Measurements from ENCODE around the gene WBP2.
"Not testable (repeated sequence)": the region's sequence is repeated elsewhere in the genome, so short reads cannot be mapped to it uniquely, and the experiment has no call there.

Gene WBP2

GRCh38 chr17:75865404-75866188 lies 10.5 kb upstream of the WBP2 start:
- H3K27me3 ChIP-seq (ENCODE audit: insufficient read depth, low read length); H3K4me3 ChIP-seq (ENCODE audit: low read depth, low read length); H3K27ac ChIP-seq (ENCODE audit: low read depth, low read length); H2BK5ac ChIP-seq (ENCODE audit: low read depth, low read length, poor library complexity); H4K8ac ChIP-seq (ENCODE audit: low read depth, low read length); H3K36me3 ChIP-seq (ENCODE audit: control insufficient read depth in 1 of 2, insufficient read depth in 2 of 2, low read length in 2 of 2); H2AFZ ChIP-seq (ENCODE audit: insufficient read depth, low read length, poor library complexity); H3K79me2 ChIP-seq (ENCODE audit: control insufficient read depth, insufficient read depth, low read length, poor library complexity); H3K18ac ChIP-seq (ENCODE audit: low read length); H3K14ac ChIP-seq (ENCODE audit: low read length); H3K9ac ChIP-seq (ENCODE audit: low read length); H3K9me3 ChIP-seq (ENCODE audit: insufficient read depth, low read depth, low read length); H3K4me1 ChIP-seq (ENCODE audit: control insufficient read depth in 1 of 2, insufficient read depth in 2 of 2, low read length in 2 of 2); H3K4me2 ChIP-seq (ENCODE audit: low read length); H4K91ac ChIP-seq (ENCODE audit: low read depth, low read length); H2BK12ac ChIP-seq (ENCODE audit: low read length); H3K79me1 ChIP-seq (ENCODE audit: low read length); H3K4ac ChIP-seq (ENCODE audit: low read depth, low read length); DNase-seq; H3K23ac ChIP-seq (ENCODE audit: low read length); H2BK120ac ChIP-seq (ENCODE audit: insufficient read depth, low read length, poor library complexity): not testable (repeated sequence)
- Histone ChIP-seq H2AK5ac (ENCODE audit: low read length) (peak overlapping the region; percentile 32), H4K12ac (ENCODE audit: low read depth, low read length) (peak overlapping the region; percentile 78)
- WGBS (ENCODE audit: extremely low coverage, insufficient coverage, insufficient read length): no CpG with 5 or more reads among the region's 17 CpGs

DNA sequence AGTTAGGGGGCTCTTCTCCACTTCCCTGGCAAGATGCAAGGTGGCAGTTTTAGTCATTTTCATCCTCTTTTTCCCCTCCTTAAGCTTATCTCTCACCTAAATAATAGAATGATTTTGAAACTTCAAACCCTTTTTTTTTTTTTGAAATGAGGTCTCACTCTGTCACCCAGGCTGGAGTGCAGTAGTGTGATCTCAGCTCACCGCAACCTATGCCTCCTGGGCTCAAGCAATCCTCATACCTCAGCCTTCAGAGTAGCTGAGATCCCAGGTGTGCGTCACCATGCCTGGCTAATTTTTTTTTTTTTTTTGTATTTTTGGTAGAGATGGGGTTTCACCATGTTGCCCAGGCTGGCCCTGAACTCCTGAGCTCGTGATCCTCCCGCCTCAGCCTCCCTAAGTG lies 9.8 kb upstream of the WBP2 start:
- not testable (repeated sequence) for H4K8ac ChIP-seq (ENCODE audit: low read depth, low read length); H3K79me2 ChIP-seq (ENCODE audit: control insufficient read depth, insufficient read depth, low read length, poor library complexity); H3K18ac ChIP-seq (ENCODE audit: low read length); H3K27me3 ChIP-seq (ENCODE audit: insufficient read depth, low read length); H3K4me1 ChIP-seq (ENCODE audit: control insufficient read depth in 1 of 2, insufficient read depth in 2 of 2, low read length in 2 of 2); H3K23ac ChIP-seq (ENCODE audit: low read length); H2AFZ ChIP-seq (ENCODE audit: insufficient read depth, low read length, poor library complexity); H3K79me1 ChIP-seq (ENCODE audit: low read length); H3K4me3 ChIP-seq (ENCODE audit: low read depth, low read length); H2AK5ac ChIP-seq (ENCODE audit: low read length); H3K14ac ChIP-seq (ENCODE audit: low read length); H3K9ac ChIP-seq (ENCODE audit: low read length); H2BK5ac ChIP-seq (ENCODE audit: low read depth, low read length, poor library complexity); DNase-seq; H4K91ac ChIP-seq (ENCODE audit: low read depth, low read length); H2BK12ac ChIP-seq (ENCODE audit: low read length); H3K27ac ChIP-seq (ENCODE audit: low read depth, low read length); H2BK120ac ChIP-seq (ENCODE audit: insufficient read depth, low read length, poor library complexity); H3K9me3 ChIP-seq (ENCODE audit: insufficient read depth, low read depth, low read length); H3K4me2 ChIP-seq (ENCODE audit: low read length); H3K4ac ChIP-seq (ENCODE audit: low read depth, low read length); H4K12ac ChIP-seq (ENCODE audit: low read depth, low read length); H3K36me3 ChIP-seq (ENCODE audit: control insufficient read depth in 1 of 2, insufficient read depth in 2 of 2, low read length in 2 of 2)
- no CpG with 5 or more reads among the region's 4 CpGs for WGBS (ENCODE audit: extremely low coverage, insufficient coverage, insufficient read length)

- Histone ChIP-seq H3K4me3 (ENCODE audit: low read depth, low read length) (no peak overlapping the region), H2BK5ac (ENCODE audit: low read depth, low read length, poor library complexity) (no peak overlapping the region), H2AFZ (ENCODE audit: insufficient read depth, low read length, poor library complexity) (no peak overlapping the region), H4K91ac (ENCODE audit: low read depth, low read length) (no peak overlapping the region), H3K9ac (ENCODE audit: low read length) (no peak overlapping the region), H3K4me1 (ENCODE audit: control insufficient read depth in 1 of 2, insufficient read depth in 2 of 2, low read length in 2 of 2) (no peaks in the 10 kb centered on the region), H4K8ac (ENCODE audit: low read depth, low read length) (no peak overlapping the region), H3K4ac (ENCODE audit: low read depth, low read length) (no peak overlapping the region), H3K36me3 (ENCODE audit: control insufficient read depth in 1 of 2, insufficient read depth in 2 of 2, low read length in 2 of 2) (no peaks in the 10 kb centered on the region), H3K23ac (ENCODE audit: low read length) (no peak overlapping the region), H2BK120ac (ENCODE audit: insufficient read depth, low read length, poor library complexity) (no peak overlapping the region), H4K12ac (ENCODE audit: low read depth, low read length) (no peak overlapping the region), H3K79me1 (ENCODE audit: low read length) (no peaks in the 10 kb centered on the region), H3K14ac (ENCODE audit: low read length) (no peak overlapping the region), H3K79me2 (ENCODE audit: control insufficient read depth, insufficient read depth, low read length, poor library complexity) (no peaks in the 10 kb centered on the region), H3K9me3 (ENCODE audit: insufficient read depth, low read depth, low read length) (no peaks in the 10 kb centered on the region), H3K27ac (ENCODE audit: low read depth, low read length) (no peak overlapping the region), H3K18ac (ENCODE audit: low read length) (no peak overlapping the region), H2AK5ac (ENCODE audit: low read length) (no peak overlapping the region), H2BK12ac (ENCODE audit: low read length) (no peak overlapping the region), H3K4me2 (ENCODE audit: low read length) (no peak overlapping the region), H3K27me3 (ENCODE audit: insufficient read depth, low read length) (no peaks in the 10 kb centered on the region)
- DNase-seq: no peak
- WGBS (ENCODE audit: extremely low coverage, insufficient coverage, insufficient read length): no CpG with 5 or more reads among the region's 8 CpGs
These were observed 9.3 kb upstream of the WBP2 start for GRCh38 chr17:75864448-75864871.

- no peak overlapping the region for H3K18ac ChIP-seq (ENCODE audit: low read length)
- H3K4me1 ChIP-seq (ENCODE audit: control insufficient read depth in 1 of 2, insufficient read depth in 2 of 2, low read length in 2 of 2): no peaks in the 10 kb centered on the region
- no peak overlapping the region for H3K4me2 ChIP-seq (ENCODE audit: low read length)
- no peak overlapping the region for H3K9ac ChIP-seq (ENCODE audit: low read length)
- no peak overlapping the region for H4K8ac ChIP-seq (ENCODE audit: low read depth, low read length)
- no peak overlapping the region for H3K4me3 ChIP-seq (ENCODE audit: low read depth, low read length)
- no peak overlapping the region for H4K12ac ChIP-seq (ENCODE audit: low read depth, low read length)
- H3K9me3 ChIP-seq (ENCODE audit: insufficient read depth, low read depth, low read length): no peaks in the 10 kb centered on the region
- H2AK5ac ChIP-seq (ENCODE audit: low read length): no peak overlapping the region
- no peak overlapping the region for H2BK120ac ChIP-seq (ENCODE audit: insufficient read depth, low read length, poor library complexity)
- no CpG with 5 or more reads among the region's 9 CpGs for WGBS (ENCODE audit: extremely low coverage, insufficient coverage, insufficient read length)
- H4K91ac ChIP-seq (ENCODE audit: low read depth, low read length): no peak overlapping the region
- H2BK5ac ChIP-seq (ENCODE audit: low read depth, low read length, poor library complexity): no peak overlapping the region
- H2BK12ac ChIP-seq (ENCODE audit: low read length): no peak overlapping the region
- H3K23ac ChIP-seq (ENCODE audit: low read length): no peak overlapping the region
- H3K27ac ChIP-seq (ENCODE audit: low read depth, low read length): no peak overlapping the region
- H3K36me3 ChIP-seq (ENCODE audit: control insufficient read depth in 1 of 2, insufficient read depth in 2 of 2, low read length in 2 of 2): no peaks in the 10 kb centered on the region
- no peak overlapping the region for H3K14ac ChIP-seq (ENCODE audit: low read length)
- H3K27me3 ChIP-seq (ENCODE audit: insufficient read depth, low read length): no peaks in the 10 kb centered on the region
- no peaks in the 10 kb centered on the region for H3K79me1 ChIP-seq (ENCODE audit: low read length)
- no peaks in the 10 kb centered on the region for H3K79me2 ChIP-seq (ENCODE audit: control insufficient read depth, insufficient read depth, low read length, poor library complexity)
- no peak overlapping the region for H3K4ac ChIP-seq (ENCODE audit: low read depth, low read length)
- no peak overlapping the region for H2AFZ ChIP-seq (ENCODE audit: insufficient read depth, low read length, poor library complexity)
- DNase-seq: no peak
These were observed 6.8 kb upstream of the WBP2 start for GRCh38 chr17:75861927-75862317.
